Ovary (tissue), 3 donors: ENCODE measurements around the gene ZNF595.
"Not testable (repeated sequence)": the region's sequence is repeated elsewhere in the genome, so short reads cannot be mapped to it uniquely, and the experiment has no call there.

Experiments used
- EP300 ChIP-seq: sonication (generic); formaldehyde crosslinking; IDR thresholded peaks from one replicate; pipeline ENCODE4 v1.6.1; 2017; ENCODE audit warnings: antibody characterized with exemption
- POLR2A ChIP-seq: fragments of 450-650 bp; IDR thresholded peaks from one replicate; pipeline ENCODE4 v1.6.1; 2017; ENCODE audit warnings: antibody characterized with exemption, mild to moderate bottlenecking, moderate library complexity
- TF ChIP-seq, protein P1 (sequence below), 3 donors: fragments of 450-650 bp in 2 of 3; fragments of 200-600 bp in 1 of 3; IDR thresholded peaks; one replicate each; pipeline versions ENCODE4 v1.5.1 to v1.8.0; 2016 to 2022; ENCODE audit warnings: antibody characterized with exemption in 3 of 3, mild to moderate bottlenecking in 1 of 3
- donor health status: DM: no; HTN: no; CAD: no.

DNA sequence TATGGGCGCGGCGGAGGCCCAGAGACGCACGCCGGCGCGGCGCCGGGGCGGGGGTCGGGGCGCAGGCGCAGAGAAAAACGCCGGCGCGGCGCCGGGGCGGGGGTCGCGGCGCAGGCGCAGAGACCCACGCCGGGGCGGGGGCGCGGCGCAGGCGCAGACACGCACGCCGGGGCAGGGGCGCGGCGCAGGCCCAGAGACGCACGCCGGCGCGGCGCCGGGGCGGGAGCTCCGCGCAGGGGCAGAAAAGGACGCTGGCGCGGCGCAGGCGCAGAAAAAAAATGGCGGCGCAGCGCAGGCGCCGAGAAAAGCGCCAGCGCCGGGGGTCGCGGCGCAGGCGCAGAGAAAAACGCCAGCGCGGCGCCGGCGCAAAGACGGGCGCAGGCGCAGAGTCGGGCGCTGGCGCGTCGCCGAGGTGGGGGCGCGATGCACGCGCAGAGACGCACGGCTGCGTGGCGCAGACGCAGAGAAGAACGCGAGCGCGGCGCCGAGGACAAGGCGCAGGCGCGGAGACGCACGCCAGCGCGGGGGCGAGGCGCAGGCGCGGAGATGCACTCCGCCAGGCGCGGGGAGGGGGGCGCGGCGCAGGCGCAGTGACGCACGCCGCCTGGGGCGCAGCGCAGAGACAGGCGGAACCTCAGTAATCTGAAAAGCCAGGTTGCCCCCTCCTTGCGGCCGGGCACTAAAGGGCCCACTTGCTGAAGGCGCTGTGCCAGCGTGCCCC is 41.9 kb upstream of the ZNF595 start:
- not testable (repeated sequence) for TF ChIP-seq POLR2A, EP300
- TF ChIP-seq, protein P1, sequence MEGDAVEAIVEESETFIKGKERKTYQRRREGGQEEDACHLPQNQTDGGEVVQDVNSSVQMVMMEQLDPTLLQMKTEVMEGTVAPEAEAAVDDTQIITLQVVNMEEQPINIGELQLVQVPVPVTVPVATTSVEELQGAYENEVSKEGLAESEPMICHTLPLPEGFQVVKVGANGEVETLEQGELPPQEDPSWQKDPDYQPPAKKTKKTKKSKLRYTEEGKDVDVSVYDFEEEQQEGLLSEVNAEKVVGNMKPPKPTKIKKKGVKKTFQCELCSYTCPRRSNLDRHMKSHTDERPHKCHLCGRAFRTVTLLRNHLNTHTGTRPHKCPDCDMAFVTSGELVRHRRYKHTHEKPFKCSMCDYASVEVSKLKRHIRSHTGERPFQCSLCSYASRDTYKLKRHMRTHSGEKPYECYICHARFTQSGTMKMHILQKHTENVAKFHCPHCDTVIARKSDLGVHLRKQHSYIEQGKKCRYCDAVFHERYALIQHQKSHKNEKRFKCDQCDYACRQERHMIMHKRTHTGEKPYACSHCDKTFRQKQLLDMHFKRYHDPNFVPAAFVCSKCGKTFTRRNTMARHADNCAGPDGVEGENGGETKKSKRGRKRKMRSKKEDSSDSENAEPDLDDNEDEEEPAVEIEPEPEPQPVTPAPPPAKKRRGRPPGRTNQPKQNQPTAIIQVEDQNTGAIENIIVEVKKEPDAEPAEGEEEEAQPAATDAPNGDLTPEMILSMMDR (IDR thresholded peaks at IDR 0.05): not testable (repeated sequence)
